SK-N-MC (cell line): Measurements from ENCODE around the gene SLC4A11.

Source experiments
- DNase-seq: peaks from one replicate; pipeline ENCODE4 v3.0.0-alpha.2; 2011; ENCODE audit warnings: low read depth, low spot score
- H3K27ac ChIP-seq: fragments of 200-600 bp; sonication (generic); 2 replicates; pipeline ENCODE4 v1.5.1; 2016; ENCODE audit warnings: mixed run types
- H3K36me3 ChIP-seq: fragments of 200-600 bp; sonication (generic); 2 replicates; pipeline ENCODE4 v1.6.1; 2017; ENCODE audit warnings: antibody characterized with exemption, low read length, mixed read lengths; ENCODE audit not compliant: insufficient read depth
- H3K4me3 ChIP-seq: fragments of 200-600 bp; sonication (generic); 2 replicates; pipeline ENCODE4 v1.5.1; 2016
- H3K9ac ChIP-seq: fragments of 200-600 bp; sonication (generic); 2 replicates; pipeline ENCODE4 v1.8.0; 2017; ENCODE audit warnings: mixed run types, mixed read lengths; ENCODE audit not compliant: insufficient read length
- H3K9me3 ChIP-seq: fragments of 200-600 bp; sonication (generic); 2 replicates; pipeline ENCODE4 v1.6.1; 2017; ENCODE audit warnings: low read depth, mild to moderate bottlenecking, antibody characterized with exemption, low read length, moderate library complexity, mixed read lengths
- EZH2 ChIP-seq: fragments of 200-600 bp; sonication (generic); IDR thresholded peaks from one replicate; pipeline ENCODE4 v1.6.1; 2017; ENCODE audit warnings: antibody characterized with exemption
- FOXP2 ChIP-seq: optimal IDR thresholded peaks from 2 replicates; pipeline ENCODE3; 2011; ENCODE audit warnings: mild to moderate bottlenecking, moderate library complexity; ENCODE audit not compliant: insufficient read depth; ENCODE audit errors: extremely low read length, control extremely low read depth
- POLR2AphosphoS5 ChIP-seq: IDR thresholded peaks from 2 replicates; pipeline ENCODE4 v1.6.1; 2012; ENCODE audit warnings: mild to moderate bottlenecking, low read depth, low read length, borderline replicate concordance

SLC4A11 gene

DNA sequence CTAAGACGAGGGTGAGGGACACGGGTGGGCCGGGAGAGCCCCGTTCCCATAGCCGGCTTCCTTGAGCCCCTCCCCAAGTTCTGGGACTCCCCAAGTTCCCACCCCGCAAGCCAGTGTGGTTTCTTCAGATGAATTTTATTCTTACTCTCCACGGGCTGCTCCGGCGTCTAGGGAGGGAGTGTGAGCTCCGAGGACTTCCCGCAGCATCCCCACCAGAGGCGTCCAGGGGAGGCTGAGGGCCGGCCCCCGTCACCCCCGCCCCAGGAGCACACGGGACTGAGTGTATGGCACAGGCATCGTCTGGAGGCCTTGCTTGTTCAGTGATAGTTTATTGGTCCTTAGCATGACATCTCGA lies 10.0 kb upstream of the SLC4A11 start:
- no peak for DNase-seq
- H3K4me3 ChIP-seq = no peak overlapping the region
- no peak for TF ChIP-seq POLR2AphosphoS5
- TF ChIP-seq FOXP2 = no peak
- TF ChIP-seq EZH2 = no peak
- no peaks in the 10 kb centered on the region for H3K36me3 ChIP-seq
- no peak overlapping the region for H3K9ac ChIP-seq
- H3K9me3 ChIP-seq = no peaks in the 10 kb centered on the region
- H3K27ac ChIP-seq = no peak overlapping the region

DNA sequence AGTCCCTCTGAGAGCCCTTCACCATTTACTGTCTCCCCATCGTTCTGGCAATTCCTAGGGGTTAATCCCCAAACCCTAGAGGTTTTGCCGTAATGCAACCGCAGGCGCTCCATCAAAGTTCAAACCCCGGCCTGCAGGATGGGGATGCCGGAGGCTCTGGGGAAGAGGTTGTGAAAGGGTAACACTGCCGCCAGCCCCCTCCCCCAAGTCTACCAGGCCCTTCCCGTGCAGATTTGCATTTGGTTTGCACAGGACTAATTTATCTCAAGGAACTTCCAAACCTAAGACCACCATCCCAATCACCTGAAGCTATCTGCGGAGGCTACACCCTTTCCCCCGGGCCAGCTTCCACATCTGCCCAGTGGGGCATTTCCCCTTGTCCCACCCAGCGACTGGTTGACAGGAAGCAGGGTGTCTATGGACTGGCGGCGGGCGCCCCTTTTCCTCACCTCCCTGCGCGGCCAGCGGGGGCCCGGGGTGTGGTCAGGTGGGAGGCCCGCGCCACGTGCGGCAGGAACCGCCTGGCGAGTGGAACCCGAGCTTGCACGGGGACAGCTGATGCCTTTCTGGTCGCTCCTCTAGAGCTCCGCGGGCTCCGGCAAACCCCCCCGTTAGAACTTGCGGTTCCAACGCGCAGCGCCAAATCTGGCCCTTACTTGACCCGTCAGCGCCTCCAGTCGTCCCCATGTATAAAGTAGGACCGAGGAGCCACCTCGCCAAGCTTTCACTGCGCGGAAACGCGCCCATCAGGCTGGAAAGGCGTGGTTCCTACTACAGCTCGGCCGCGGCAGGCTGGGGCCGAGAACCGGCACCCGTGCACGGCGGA lies 9.4 kb upstream of the SLC4A11 start:
- Histone ChIP-seq H3K27ac (no peak overlapping the region), H3K4me3 (no peak overlapping the region), H3K36me3 (no peaks in the 10 kb centered on the region), H3K9me3 (no peaks in the 10 kb centered on the region), H3K9ac (no peak overlapping the region)
- no peak for DNase-seq
- TF ChIP-seq FOXP2 (no peak), EZH2 (no peak), POLR2AphosphoS5 (no peak)

DNA sequence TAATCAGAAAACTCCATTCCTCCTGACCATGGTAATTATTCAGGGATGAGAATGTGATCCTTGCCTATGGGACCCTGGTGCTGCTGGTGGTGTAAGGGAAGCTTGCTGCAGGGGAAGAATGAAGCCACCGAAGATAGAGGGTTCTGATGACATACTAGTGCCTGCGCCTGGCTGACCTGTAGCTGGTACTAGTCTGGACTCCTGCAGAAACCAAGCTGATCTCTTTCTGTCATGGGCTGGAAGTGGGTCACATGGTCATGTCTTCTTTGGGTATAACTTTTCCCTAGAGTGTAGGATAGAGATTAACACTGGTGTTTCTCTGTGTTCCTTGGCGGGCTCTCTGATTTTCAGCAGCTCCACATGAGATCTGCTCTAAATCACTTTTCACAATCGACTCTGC lies 8.6 kb upstream of the SLC4A11 start:
- Histone ChIP-seq H3K9me3 (no peaks in the 10 kb centered on the region), H3K36me3 (no peaks in the 10 kb centered on the region), H3K4me3 (no peak overlapping the region), H3K27ac (no peak overlapping the region), H3K9ac (no peak overlapping the region)
- no peak for DNase-seq
- no peak for TF ChIP-seq POLR2AphosphoS5
- no peak for TF ChIP-seq EZH2
- no peak for TF ChIP-seq FOXP2

DNA sequence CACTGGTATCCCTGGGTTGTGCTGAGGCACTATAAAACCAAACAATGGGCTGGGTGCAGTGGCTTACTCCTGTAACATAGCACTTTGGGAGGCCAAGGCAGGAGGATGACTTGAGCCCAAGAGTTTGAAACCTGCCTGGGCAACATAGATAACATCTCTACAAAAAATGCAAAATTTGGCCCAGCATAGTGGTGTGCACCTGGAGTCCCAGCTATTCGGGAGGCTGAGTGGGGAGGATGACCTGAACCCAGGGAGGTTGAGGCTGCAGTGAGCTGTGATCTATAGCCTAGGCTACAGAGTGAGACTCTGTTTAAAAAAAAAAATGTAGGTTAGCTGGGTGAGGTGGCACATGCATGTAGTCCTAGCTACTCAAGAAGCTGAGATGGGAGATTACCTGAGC lies 7.7 kb upstream of the SLC4A11 start:
- no peak overlapping the region for H3K4me3 ChIP-seq
- no peak for TF ChIP-seq EZH2
- TF ChIP-seq FOXP2 = no peak
- TF ChIP-seq POLR2AphosphoS5 = no peak
- no peaks in the 10 kb centered on the region for H3K9me3 ChIP-seq
- no peak overlapping the region for H3K9ac ChIP-seq
- no peak for DNase-seq
- H3K27ac ChIP-seq = no peak overlapping the region
- no peaks in the 10 kb centered on the region for H3K36me3 ChIP-seq

DNA sequence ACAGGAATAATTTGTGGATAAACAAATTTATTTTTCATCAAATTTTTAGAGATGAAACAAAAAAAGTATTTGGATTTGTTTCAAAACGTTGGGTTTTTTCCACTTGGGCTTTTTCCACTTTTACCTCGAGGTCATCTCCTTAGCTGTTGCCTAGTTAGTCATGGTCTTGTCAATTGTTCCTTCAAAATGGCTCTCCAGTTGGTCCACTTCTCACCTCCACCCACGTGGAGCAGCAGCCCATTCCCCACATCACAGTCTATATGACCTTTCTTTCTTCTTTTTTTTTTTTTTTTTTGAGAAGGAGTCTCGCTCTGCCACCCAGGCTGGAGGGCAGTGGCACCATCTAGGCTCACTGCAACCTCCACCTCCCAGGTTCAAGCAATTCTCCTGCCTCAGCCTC lies 6.7 kb upstream of the SLC4A11 start:
- DNase-seq = no peak
- TF ChIP-seq POLR2AphosphoS5 (no peak), EZH2 (no peak), FOXP2 (no peak)

DNA sequence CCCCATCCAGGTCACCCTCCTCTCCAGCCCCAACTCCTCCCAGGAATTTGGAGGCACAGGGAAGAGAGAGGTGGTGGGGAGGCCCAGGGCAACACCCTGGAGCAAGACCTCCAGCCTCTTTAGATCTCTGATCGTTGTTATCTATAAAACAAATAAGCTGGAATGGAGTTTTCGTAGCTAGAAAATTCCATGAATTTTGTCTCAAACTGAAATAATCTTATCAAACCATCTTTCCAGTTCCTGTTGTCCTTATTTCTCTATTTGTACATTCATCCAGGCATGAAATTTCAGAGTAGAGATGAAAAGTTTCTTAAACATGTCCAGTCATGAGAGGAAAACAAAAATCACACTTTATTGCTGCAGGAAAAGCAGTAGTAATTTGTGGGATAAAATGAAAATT lies 6.2 kb upstream of the SLC4A11 start:
- no peak overlapping the region for H3K27ac ChIP-seq
- no peak overlapping the region for H3K4me3 ChIP-seq
- TF ChIP-seq EZH2 = no peak
- TF ChIP-seq FOXP2 = no peak
- TF ChIP-seq POLR2AphosphoS5 = no peak
- no peaks in the 10 kb centered on the region for H3K36me3 ChIP-seq
- no peak for DNase-seq
- H3K9ac ChIP-seq = no peak overlapping the region
- H3K9me3 ChIP-seq = no peaks in the 10 kb centered on the region

More for the DNA sequence above, 6.7 kb upstream of the SLC4A11 start:
- no peak overlapping the region for H3K4me3 ChIP-seq
- no peaks in the 10 kb centered on the region for H3K36me3 ChIP-seq
- no peak overlapping the region for H3K27ac ChIP-seq
- no peak overlapping the region for H3K9ac ChIP-seq
- no peaks in the 10 kb centered on the region for H3K9me3 ChIP-seq

DNA sequence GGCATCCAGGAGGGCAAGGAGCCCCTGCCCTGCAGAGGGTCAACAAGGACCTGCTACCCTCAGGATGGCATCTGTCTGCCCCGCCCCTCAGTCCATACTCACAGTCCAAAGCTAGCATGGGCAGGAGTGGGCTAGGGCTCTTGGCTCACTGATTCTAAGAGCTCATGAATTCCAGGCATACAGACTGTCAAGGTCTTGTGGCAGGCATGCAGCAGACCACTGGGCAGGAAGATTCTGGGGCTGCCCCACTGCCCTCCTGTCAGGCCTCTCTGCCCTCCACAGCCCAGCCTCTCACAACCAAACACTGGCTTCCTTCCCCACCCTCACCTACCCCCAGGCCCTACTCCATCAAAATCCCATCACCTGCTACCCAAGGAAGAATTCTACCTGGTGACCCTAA lies 5.6 kb upstream of the SLC4A11 start:
- no peak overlapping the region for H3K27ac ChIP-seq
- H3K4me3 ChIP-seq = no peak overlapping the region
- H3K9ac ChIP-seq = no peak overlapping the region
- no peaks in the 10 kb centered on the region for H3K36me3 ChIP-seq
- no peak for TF ChIP-seq POLR2AphosphoS5
- TF ChIP-seq EZH2 = no peak
- no peak for TF ChIP-seq FOXP2
- no peaks in the 10 kb centered on the region for H3K9me3 ChIP-seq
- DNase-seq = no peak

DNA sequence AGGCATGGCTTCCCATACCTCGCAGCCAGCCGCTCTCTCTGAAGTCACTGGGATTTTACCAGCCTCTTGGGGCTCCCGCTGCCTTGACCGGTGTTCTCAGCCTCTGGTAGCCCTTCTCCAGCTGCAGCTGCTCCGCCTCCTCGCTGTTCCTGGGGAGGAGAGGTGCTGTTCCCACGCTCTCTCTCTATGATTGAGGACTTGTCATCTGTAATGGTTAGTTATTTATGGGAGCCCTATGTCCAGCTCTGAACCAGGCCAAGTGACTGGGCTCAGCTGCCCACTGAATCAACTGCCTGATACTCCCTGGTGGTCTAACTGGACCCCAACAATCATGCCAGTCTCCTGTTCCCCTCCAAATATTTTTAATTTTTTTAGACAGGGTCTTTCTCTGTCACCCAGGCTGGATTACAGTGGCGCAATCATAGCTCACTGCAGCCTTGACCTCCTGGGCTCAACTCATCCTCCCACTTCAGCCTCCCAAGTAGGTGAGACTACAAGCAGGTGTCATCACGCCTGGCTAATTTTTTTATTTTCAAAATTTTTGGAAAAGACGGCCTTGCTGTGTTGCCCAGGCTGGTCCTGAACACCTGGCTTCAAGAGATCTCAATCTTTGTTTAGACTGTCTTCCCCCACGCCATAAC lies 4.8 kb upstream of the SLC4A11 start:
- Histone ChIP-seq H3K9ac (no peak overlapping the region), H3K36me3 (no peaks in the 10 kb centered on the region), H3K27ac (no peak overlapping the region), H3K9me3 (no peaks in the 10 kb centered on the region), H3K4me3 (no peak overlapping the region)
- TF ChIP-seq POLR2AphosphoS5 (no peak), FOXP2 (no peak), EZH2 (no peak)
- DNase-seq = no peak

DNA sequence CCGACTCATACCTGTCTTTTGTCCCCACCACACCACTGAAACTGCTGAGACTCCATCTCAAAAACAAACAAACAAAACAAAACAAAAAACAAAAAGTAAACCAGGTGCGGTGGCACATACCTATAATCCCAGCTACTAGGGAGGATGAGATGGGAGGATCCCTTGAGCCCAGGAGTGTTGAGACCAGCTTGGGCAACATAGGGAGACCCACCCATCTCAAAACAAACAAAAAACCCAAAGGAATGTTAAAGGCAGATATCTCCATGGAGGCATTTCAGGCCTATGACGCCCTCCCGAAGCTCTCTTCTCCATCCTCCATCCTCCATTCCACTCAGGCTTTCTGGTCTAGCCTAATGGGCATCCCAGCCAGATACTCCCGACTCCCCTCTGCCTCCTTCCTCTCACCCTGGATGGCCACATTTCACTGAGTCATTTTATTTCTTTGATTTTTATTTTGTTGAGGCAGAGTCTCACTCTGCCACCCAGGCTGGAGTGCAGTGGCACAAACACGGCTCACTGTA lies 3.2 kb upstream of the SLC4A11 start:
- Histone ChIP-seq H3K9ac (no peak overlapping the region), H3K4me3 (no peak overlapping the region), H3K36me3 (no peaks in the 10 kb centered on the region), H3K9me3 (no peaks in the 10 kb centered on the region), H3K27ac (no peak overlapping the region)
- TF ChIP-seq EZH2 (no peak), POLR2AphosphoS5 (no peak), FOXP2 (no peak)
- no peak for DNase-seq
